Heart left ventricle (tissue), 13 donors: ENCODE measurements around the gene PELI3.
A peak's percentile ranks its signal among the peaks of the same experiment; 100 is the strongest.

Experiments used
- POLR2A ChIP-seq, 2 donors: fragments of 450-650 bp; IDR thresholded peaks; one replicate each; pipeline ENCODE4 v1.6.1; 2017; ENCODE audit warnings: antibody characterized with exemption in 2 of 2, mild to moderate bottlenecking in 2 of 2, moderate library complexity in 2 of 2
- TF ChIP-seq, protein P1 (sequence below), 12 donors: fragments of 200-600 bp; sonication (generic) in 4 of 12; IDR thresholded peaks; one replicate each; pipeline versions ENCODE4 v1.5.0 to v1.8.0; 2018 to 2022; ENCODE audit warnings: antibody characterized with exemption in 12 of 12, mild to moderate bottlenecking in 5 of 12
- donor health status: ischemic (EF 13 %, LVEDD 7.1; RV severe dilation, severe dysfunction).
- donor health status: DM: no; HTN: yes; CAD: no.
- donor health status: DM: no; HTN: no; CAD: no.
- donor health status: ischemic (EF 25% LVEDD 6.9; RV normal size, moderate dysfunction).
- donor health status: ischemic (EF 25% LVEDD 5.7; RV mildly dilated, moderate dysfunction).
- donor health status: ischemic (EF 35%, LVEDD 5.7; RV mildly dilated, moderate dysfunction).
- donor health status: nonischemic (EF 11% LVEDD 7.7; RV severe dilation, severe dysfunction).
- donor health status: DM: yes; HTN: yes; CAD: no.
- donor health status: PGD.
- donor health status: ischemic (EF 29% LVEDD 5.4; RV normal size, mild dysfunction).
- donor health status: nonischemic (EF 23%, LVEDD 6.1; RV moderate dilation, normal function).

DNA sequence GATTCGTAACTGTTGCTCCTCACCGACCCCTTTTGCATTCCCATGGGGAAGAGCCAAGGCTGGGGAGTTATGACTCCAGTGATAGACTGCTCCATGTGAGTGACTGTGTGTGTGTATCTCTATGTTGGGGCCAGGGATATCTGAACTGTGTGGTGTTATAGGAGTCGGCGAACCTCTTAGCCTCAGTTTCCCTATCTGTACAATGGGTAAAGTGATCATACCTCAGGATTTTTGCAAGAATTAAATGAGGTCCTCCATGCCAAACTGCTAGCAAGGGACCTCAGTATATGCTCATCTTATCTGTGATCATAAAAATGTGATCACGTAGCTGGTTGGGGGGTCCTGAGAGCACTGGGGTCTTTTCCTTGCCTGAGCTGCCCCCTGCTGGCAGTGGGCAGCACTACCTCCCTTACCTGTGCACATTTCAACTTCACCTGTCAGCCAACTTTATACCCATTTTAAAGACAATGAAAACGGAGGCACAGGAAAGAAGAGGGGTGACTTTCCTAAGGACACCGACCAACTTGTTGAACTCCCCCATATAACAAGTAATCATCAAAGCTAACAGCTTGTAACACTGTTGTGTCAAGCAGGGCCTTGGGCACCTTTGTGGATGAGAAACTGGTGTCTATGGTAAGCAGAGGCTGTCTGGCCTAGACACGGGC is 12.2 kb downstream of the PELI3 start:
- TF ChIP-seq, protein P1, sequence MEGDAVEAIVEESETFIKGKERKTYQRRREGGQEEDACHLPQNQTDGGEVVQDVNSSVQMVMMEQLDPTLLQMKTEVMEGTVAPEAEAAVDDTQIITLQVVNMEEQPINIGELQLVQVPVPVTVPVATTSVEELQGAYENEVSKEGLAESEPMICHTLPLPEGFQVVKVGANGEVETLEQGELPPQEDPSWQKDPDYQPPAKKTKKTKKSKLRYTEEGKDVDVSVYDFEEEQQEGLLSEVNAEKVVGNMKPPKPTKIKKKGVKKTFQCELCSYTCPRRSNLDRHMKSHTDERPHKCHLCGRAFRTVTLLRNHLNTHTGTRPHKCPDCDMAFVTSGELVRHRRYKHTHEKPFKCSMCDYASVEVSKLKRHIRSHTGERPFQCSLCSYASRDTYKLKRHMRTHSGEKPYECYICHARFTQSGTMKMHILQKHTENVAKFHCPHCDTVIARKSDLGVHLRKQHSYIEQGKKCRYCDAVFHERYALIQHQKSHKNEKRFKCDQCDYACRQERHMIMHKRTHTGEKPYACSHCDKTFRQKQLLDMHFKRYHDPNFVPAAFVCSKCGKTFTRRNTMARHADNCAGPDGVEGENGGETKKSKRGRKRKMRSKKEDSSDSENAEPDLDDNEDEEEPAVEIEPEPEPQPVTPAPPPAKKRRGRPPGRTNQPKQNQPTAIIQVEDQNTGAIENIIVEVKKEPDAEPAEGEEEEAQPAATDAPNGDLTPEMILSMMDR (IDR thresholded peaks at IDR 0.05) = peak; percentile 34 to 70 (median 59)
- TF ChIP-seq POLR2A (IDR thresholded peaks at IDR 0.05) = no peak
